Effector memory CD8-positive, alpha-beta T cell (primary cell): ENCODE data around the gene TNF.

Experiments used
- ATAC-seq: fragments of 150-1000 bp; cut with Tn5 transposase; replicated peaks from 2 replicates; pipeline ENCODE4 v1.10.0; 2021; ENCODE audit warnings: mild to moderate bottlenecking, moderate library complexity
- DNase-seq, 3 experiments: peaks; one replicate each; pipeline ENCODE4 v3.0.0; 2021
- H3K27ac Mint-ChIP-seq, 2 donors: one replicate each; pipeline ENCODE4 v1.8.0; 2022; ENCODE audit warnings: mild to moderate bottlenecking in 2 of 2, mixed read lengths in 2 of 2, moderate library complexity in 2 of 2
- H3K27me3 Mint-ChIP-seq, 2 donors: one replicate each; pipeline ENCODE4 v1.8.0; 2022; ENCODE audit warnings: mixed read lengths in 2 of 2
- H3K36me3 Mint-ChIP-seq: one replicate; pipeline ENCODE4 v1.8.0; 2022; ENCODE audit warnings: mild to moderate bottlenecking, moderate library complexity, mixed read lengths; ENCODE audit not compliant: insufficient read depth
- H3K4me1 Mint-ChIP-seq, 2 donors: one replicate each; pipeline ENCODE4 v1.8.0; 2022; ENCODE audit warnings: low read depth in 2 of 2, mixed read lengths in 2 of 2
- H3K4me3 Mint-ChIP-seq, 2 donors: one replicate each; pipeline ENCODE4 v1.8.0; 2022; ENCODE audit warnings: mild to moderate bottlenecking in 2 of 2, mixed read lengths in 2 of 2, moderate library complexity in 2 of 2
- H3K9me3 Mint-ChIP-seq, 2 donors: one replicate each; pipeline ENCODE4 v1.8.0; 2022; ENCODE audit warnings: mixed read lengths in 2 of 2

TNF gene

DNA sequence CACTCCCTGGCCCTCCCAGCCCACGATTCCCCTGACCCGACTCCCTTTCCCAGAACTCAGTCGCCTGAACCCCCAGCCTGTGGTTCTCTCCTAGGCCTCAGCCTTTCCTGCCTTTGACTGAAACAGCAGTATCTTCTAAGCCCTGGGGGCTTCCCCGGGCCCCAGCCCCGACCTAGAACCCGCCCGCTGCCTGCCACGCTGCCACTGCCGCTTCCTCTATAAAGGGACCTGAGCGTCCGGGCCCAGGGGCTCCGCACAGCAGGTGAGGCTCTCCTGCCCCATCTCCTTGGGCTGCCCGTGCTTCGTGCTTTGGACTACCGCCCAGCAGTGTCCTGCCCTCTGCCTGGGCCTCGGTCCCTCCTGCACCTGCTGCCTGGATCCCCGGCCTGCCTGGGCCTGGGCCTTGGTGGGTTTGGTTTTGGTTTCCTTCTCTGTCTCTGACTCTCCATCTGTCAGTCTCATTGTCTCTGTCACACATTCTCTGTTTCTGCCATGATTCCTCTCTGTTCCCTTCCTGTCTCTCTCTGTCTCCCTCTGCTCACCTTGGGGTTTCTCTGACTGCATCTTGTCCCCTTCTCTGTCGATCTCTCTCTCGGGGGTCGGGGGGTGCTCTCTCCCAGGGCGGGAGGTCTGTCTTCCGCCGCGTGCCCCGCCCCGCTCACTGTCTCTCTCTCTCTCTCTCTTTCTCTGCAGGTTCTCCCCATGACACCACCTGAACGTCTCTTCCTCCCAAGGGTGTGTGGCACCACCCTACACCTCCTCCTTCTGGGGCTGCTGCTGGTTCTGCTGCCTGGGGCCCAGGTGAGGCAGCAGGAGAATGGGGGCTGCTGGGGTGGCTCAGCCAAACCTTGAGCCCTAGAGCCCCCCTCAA is 3.1 kb upstream of the TNF start, which contains the start of gene LTA:
Gene LTA, plus strand, starts transcription at position 249 of the 871 bp plus-strand sequence. Its CDS starts 454 bp downstream, at position 703.
- DNase-seq (peak; percentile 66 to 71 (median 67)), ATAC-seq (peak; percentile 59)
- Mint-ChIP-seq H3K4me1 (peaks cover 73 to 94% of the 10 kb centered on the region in 2 donors), H3K27ac (peak within 1 kb of the TSS; percentile 92 to 98), H3K27me3 (no peaks in the 10 kb centered on the region), H3K36me3 (peaks cover 68% of the 10 kb centered on the region), H3K4me3 (peak within 1 kb of the TSS; percentile 82 to 99), H3K9me3 (no peaks in the 10 kb centered on the region)

DNA sequence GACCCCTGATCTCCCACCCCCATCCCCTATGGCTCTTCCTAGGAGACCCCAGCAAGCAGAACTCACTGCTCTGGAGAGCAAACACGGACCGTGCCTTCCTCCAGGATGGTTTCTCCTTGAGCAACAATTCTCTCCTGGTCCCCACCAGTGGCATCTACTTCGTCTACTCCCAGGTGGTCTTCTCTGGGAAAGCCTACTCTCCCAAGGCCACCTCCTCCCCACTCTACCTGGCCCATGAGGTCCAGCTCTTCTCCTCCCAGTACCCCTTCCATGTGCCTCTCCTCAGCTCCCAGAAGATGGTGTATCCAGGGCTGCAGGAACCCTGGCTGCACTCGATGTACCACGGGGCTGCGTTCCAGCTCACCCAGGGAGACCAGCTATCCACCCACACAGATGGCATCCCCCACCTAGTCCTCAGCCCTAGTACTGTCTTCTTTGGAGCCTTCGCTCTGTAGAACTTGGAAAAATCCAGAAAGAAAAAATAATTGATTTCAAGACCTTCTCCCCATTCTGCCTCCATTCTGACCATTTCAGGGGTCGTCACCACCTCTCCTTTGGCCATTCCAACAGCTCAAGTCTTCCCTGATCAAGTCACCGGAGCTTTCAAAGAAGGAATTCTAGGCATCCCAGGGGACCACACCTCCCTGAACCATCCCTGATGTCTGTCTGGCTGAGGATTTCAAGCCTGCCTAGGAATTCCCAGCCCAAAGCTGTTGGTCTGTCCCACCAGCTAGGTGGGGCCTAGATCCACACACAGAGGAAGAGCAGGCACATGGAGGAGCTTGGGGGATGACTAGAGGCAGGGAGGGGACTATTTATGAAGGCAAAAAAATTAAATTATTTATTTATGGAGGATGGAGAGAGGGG is 1.9 kb upstream of the TNF start:
- DNase-seq = no peak

DNA sequence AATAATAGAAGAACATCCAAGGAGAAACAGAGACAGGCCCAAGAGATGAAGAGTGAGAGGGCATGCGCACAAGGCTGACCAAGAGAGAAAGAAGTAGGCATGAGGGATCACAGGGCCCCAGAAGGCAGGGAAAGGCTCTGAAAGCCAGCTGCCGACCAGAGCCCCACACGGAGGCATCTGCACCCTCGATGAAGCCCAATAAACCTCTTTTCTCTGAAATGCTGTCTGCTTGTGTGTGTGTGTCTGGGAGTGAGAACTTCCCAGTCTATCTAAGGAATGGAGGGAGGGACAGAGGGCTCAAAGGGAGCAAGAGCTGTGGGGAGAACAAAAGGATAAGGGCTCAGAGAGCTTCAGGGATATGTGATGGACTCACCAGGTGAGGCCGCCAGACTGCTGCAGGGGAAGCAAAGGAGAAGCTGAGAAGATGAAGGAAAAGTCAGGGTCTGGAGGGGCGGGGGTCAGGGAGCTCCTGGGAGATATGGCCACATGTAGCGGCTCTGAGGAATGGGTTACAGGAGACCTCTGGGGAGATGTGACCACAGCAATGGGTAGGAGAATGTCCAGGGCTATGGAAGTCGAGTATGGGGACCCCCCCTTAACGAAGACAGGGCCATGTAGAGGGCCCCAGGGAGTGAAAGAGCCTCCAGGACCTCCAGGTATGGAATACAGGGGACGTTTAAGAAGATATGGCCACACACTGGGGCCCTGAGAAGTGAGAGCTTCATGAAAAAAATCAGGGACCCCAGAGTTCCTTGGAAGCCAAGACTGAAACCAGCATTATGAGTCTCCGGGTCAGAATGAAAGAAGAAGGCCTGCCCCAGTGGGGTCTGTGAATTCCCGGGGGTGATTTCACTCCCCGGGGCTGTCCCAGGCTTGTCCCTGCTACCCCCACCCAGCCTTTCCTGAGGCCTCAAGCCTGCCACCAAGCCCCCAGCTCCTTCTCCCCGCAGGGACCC is 981 bp upstream of the TNF start:
- Mint-ChIP-seq H3K27ac (peak overlapping the region; percentile 92 to 98), H3K27me3 (no peaks in the 10 kb centered on the region), H3K9me3 (no peaks in the 10 kb centered on the region), H3K4me3 (peak overlapping the region; percentile 82 to 99), H3K4me1 (peaks cover 70 to 89% of the 10 kb centered on the region in 2 donors), H3K36me3 (peaks cover 66% of the 10 kb centered on the region)
- ATAC-seq = no peak
- no peak for DNase-seq

More for the DNA sequence above, 1.9 kb upstream of the TNF start:
- Mint-ChIP-seq H3K4me3 (peak overlapping the region; percentile 82 to 99), H3K9me3 (no peaks in the 10 kb centered on the region), H3K27ac (peak overlapping the region; percentile 92 to 98), H3K4me1 (peaks cover 68 to 89% of the 10 kb centered on the region in 2 donors), H3K36me3 (peaks cover 66% of the 10 kb centered on the region), H3K27me3 (no peaks in the 10 kb centered on the region)
- no peak for ATAC-seq

DNA sequence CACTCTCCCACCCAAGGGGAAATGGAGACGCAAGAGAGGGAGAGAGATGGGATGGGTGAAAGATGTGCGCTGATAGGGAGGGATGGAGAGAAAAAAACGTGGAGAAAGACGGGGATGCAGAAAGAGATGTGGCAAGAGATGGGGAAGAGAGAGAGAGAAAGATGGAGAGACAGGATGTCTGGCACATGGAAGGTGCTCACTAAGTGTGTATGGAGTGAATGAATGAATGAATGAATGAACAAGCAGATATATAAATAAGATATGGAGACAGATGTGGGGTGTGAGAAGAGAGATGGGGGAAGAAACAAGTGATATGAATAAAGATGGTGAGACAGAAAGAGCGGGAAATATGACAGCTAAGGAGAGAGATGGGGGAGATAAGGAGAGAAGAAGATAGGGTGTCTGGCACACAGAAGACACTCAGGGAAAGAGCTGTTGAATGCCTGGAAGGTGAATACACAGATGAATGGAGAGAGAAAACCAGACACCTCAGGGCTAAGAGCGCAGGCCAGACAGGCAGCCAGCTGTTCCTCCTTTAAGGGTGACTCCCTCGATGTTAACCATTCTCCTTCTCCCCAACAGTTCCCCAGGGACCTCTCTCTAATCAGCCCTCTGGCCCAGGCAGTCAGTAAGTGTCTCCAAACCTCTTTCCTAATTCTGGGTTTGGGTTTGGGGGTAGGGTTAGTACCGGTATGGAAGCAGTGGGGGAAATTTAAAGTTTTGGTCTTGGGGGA is 754 bp downstream of the TNF start:
- H3K9me3 Mint-ChIP-seq = no peaks in the 10 kb centered on the region
- H3K27ac Mint-ChIP-seq = peak overlapping the region; percentile 92 to 98
- no peaks in the 10 kb centered on the region for H3K27me3 Mint-ChIP-seq
- H3K4me3 Mint-ChIP-seq = peak overlapping the region; percentile 82 to 99
- ATAC-seq (no peak), DNase-seq (no peak)
- H3K36me3 Mint-ChIP-seq = peaks cover 73% of the 10 kb centered on the region
- H3K4me1 Mint-ChIP-seq = peaks cover 75 to 91% of the 10 kb centered on the region in 2 donors

DNA sequence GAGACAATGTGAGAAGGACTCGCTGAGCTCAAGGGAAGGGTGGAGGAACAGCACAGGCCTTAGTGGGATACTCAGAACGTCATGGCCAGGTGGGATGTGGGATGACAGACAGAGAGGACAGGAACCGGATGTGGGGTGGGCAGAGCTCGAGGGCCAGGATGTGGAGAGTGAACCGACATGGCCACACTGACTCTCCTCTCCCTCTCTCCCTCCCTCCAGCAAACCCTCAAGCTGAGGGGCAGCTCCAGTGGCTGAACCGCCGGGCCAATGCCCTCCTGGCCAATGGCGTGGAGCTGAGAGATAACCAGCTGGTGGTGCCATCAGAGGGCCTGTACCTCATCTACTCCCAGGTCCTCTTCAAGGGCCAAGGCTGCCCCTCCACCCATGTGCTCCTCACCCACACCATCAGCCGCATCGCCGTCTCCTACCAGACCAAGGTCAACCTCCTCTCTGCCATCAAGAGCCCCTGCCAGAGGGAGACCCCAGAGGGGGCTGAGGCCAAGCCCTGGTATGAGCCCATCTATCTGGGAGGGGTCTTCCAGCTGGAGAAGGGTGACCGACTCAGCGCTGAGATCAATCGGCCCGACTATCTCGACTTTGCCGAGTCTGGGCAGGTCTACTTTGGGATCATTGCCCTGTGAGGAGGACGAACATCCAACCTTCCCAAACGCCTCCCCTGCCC is 1.7 kb downstream of the TNF start:
- ATAC-seq (peak; percentile 15), DNase-seq (peak in 2 of 3 experiments; percentile 35 to 44)
- H3K9me3 Mint-ChIP-seq = no peaks in the 10 kb centered on the region
- peaks cover 77% of the 10 kb centered on the region for H3K36me3 Mint-ChIP-seq
- H3K4me3 Mint-ChIP-seq = peak overlapping the region; percentile 82 to 99
- H3K27me3 Mint-ChIP-seq = no peaks in the 10 kb centered on the region
- peak overlapping the region; percentile 92 to 98 for H3K27ac Mint-ChIP-seq
- peaks cover 78 to 91% of the 10 kb centered on the region in 2 donors for H3K4me1 Mint-ChIP-seq

DNA sequence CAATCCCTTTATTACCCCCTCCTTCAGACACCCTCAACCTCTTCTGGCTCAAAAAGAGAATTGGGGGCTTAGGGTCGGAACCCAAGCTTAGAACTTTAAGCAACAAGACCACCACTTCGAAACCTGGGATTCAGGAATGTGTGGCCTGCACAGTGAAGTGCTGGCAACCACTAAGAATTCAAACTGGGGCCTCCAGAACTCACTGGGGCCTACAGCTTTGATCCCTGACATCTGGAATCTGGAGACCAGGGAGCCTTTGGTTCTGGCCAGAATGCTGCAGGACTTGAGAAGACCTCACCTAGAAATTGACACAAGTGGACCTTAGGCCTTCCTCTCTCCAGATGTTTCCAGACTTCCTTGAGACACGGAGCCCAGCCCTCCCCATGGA is 2.2 kb downstream of the TNF start:
- DNase-seq (no peak), ATAC-seq (no peak)
- Mint-ChIP-seq H3K36me3 (peaks cover 72% of the 10 kb centered on the region), H3K27me3 (no peaks in the 10 kb centered on the region), H3K4me1 (peaks cover 80 to 92% of the 10 kb centered on the region in 2 donors), H3K27ac (peak overlapping the region; percentile 92 to 98), H3K4me3 (peak overlapping the region; percentile 82 to 99), H3K9me3 (no peaks in the 10 kb centered on the region)

DNA sequence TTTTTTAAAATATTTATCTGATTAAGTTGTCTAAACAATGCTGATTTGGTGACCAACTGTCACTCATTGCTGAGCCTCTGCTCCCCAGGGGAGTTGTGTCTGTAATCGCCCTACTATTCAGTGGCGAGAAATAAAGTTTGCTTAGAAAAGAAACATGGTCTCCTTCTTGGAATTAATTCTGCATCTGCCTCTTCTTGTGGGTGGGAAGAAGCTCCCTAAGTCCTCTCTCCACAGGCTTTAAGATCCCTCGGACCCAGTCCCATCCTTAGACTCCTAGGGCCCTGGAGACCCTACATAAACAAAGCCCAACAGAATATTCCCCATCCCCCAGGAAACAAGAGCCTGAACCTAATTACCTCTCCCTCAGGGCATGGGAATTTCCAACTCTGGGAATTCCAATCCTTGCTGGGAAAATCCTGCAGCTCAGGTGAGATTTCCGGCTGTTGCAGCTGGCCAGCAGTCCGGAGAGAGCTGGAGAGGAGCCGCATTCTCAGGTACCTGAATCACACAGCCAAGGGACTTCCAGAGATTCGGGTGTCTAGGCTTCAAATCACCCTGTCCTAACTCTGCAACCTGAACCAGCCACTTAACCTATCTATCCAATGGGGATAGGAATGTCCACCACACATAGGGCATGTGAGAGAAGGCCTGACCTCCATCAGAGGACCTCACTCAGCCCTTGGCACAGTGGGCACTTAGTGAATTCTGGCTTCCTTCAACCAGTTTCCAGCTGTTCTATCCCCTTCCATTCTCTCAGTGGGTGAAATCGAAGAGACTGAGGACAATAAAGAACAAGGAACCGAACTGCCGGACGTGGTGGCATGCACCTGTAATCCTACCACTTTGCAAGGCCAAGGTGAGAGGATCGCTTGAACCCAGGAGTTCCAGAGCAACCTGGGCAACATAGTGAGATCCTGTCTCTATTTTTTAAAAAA is 3.1 kb downstream of the TNF start:
- Mint-ChIP-seq H3K27ac (peak overlapping the region; percentile 98 to 99), H3K27me3 (no peaks in the 10 kb centered on the region), H3K4me1 (peaks cover 79 to 90% of the 10 kb centered on the region in 2 donors), H3K36me3 (peaks cover 67% of the 10 kb centered on the region), H3K9me3 (no peaks in the 10 kb centered on the region), H3K4me3 (peak overlapping the region; percentile 82 to 99)
- DNase-seq = no peak
- ATAC-seq = no peak

DNA sequence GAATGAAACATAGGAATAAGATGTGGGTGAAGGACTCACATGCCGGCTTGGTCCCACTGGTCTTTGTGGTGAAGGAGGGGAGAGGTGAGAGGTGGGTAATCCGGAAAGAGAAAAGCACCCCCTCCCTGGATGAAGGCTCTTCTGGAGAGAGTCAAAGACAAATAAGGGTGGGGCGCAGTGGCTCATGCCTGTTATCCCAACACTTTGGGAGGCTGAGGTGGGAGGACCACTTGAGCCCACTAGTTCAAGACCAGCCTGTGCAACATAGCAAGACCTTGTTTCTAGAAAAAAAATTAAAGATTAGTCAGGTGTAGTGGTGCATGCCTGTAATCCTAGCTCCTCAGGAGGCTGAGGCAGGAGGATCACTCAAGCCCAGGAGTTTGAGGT is 3.7 kb downstream of the TNF start:
- ATAC-seq (no peak), DNase-seq (no peak)
- Mint-ChIP-seq H3K4me1 (peaks cover 72 to 83% of the 10 kb centered on the region in 2 donors), H3K27me3 (no peaks in the 10 kb centered on the region), H3K36me3 (peaks cover 62% of the 10 kb centered on the region), H3K27ac (peak overlapping the region; percentile 98 to 99), H3K9me3 (no peaks in the 10 kb centered on the region), H3K4me3 (peak overlapping the region; percentile 82 to 99)

DNA sequence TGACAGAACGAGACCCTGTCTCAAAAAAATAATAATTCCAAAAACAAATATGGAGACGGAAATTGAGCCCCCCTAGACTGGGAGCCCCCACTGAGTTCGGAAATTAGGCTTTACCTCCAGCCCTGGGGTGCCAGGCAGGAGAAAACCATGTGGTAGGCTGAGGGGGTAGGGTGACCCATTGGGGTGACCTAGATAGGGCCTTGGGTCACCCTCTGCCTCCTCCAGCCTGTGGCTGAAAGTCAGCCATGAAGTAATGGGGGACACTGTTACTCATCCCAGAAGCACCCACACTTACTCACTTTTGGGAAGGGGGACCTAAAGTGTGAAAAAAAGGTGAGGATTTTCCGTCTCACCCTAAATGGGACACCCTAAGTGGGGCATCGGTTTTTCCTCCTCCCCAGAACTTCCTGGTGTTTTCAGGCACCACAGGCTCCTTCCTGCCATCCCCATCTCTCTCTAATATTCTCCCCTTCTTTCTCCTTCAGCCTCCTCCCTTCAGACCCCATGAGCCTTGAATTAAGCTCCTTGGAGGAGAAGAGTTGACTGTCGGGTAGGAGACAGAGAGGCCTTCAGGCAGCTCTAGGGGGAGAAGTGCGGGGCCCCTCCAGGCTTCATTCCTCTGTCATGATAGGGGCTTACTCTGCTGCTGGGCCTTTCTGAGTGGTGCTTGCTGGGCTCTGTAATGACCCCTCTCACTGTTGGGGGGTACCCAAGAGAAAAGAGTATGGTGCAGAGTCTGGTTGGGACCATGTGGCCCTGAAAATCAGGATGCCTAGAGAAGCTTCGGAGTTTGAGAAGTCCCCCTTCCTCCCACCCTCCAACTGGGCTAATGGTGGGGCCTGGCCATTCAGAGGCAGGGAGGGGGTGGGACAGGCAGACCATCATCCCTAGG is 4.4 kb downstream of the TNF start:
- H3K36me3 Mint-ChIP-seq = peaks cover 59% of the 10 kb centered on the region
- no peak for DNase-seq
- H3K4me1 Mint-ChIP-seq = peaks cover 69 to 76% of the 10 kb centered on the region in 2 donors
- H3K27me3 Mint-ChIP-seq = no peaks in the 10 kb centered on the region
- no peak for ATAC-seq
- no peaks in the 10 kb centered on the region for H3K9me3 Mint-ChIP-seq
- H3K4me3 Mint-ChIP-seq = peak overlapping the region; percentile 82 to 99
- peak overlapping the region; percentile 98 to 99 for H3K27ac Mint-ChIP-seq

DNA sequence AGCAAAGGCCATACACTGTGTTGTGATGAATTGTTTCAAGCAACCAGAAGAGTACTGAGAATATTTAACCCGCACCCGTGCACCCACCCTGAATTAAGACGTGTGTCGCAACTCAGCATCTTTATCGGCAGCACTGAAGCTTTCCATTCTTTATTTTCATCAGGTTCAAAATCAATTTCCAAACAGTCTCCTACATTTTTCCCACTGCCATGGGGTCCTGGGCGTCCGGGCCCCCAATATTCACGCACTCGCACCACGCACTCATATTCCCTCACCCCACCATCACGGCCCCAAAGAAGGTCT is 5.0 kb downstream of the TNF start:
- H3K4me3 Mint-ChIP-seq = peak overlapping the region; percentile 82 to 99
- ATAC-seq = no peak
- peak overlapping the region; percentile 98 to 99 for H3K27ac Mint-ChIP-seq
- H3K9me3 Mint-ChIP-seq = no peaks in the 10 kb centered on the region
- peaks cover 53% of the 10 kb centered on the region for H3K36me3 Mint-ChIP-seq
- peaks cover 65 to 73% of the 10 kb centered on the region in 2 donors for H3K4me1 Mint-ChIP-seq
- no peaks in the 10 kb centered on the region for H3K27me3 Mint-ChIP-seq
- DNase-seq = no peak
